C4-2B (cell line): ENCODE measurements around the gene GBP7.

ENCODE experiments used
- ZFX ChIP-seq: fragments of 450-650 bp; IDR thresholded peaks from 2 replicates; pipeline ENCODE4 v1.6.1; 2017
- TF ChIP-seq, protein P1 (sequence below): fragments of 450-650 bp; conservative IDR thresholded peaks from 2 replicates; pipeline ENCODE4 v1.5.1; 2017; ENCODE audit warnings: mild to moderate bottlenecking

DNA sequence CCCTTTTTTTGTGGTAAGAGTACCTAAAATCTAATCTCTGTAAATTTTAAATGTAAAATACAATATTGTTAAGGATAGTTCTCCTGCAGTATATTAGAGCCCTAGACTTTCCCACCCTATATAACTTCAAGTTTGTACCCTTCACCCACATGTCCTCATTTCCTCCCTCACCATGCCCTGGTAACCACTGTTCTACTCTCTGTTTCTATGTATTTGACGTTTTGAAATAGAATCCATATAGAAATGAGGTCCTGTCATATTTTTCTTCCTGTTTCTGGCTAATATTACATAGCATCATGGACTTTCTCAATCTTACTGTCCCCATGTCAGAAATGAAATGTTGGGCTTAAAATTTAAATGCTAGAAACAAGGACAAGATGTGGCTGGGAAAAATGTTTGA lies 24.8 kb downstream of the GBP7 start:
- TF ChIP-seq, protein P1, sequence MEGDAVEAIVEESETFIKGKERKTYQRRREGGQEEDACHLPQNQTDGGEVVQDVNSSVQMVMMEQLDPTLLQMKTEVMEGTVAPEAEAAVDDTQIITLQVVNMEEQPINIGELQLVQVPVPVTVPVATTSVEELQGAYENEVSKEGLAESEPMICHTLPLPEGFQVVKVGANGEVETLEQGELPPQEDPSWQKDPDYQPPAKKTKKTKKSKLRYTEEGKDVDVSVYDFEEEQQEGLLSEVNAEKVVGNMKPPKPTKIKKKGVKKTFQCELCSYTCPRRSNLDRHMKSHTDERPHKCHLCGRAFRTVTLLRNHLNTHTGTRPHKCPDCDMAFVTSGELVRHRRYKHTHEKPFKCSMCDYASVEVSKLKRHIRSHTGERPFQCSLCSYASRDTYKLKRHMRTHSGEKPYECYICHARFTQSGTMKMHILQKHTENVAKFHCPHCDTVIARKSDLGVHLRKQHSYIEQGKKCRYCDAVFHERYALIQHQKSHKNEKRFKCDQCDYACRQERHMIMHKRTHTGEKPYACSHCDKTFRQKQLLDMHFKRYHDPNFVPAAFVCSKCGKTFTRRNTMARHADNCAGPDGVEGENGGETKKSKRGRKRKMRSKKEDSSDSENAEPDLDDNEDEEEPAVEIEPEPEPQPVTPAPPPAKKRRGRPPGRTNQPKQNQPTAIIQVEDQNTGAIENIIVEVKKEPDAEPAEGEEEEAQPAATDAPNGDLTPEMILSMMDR = no peak
- no peak for TF ChIP-seq ZFX
